ENCODE data around the gene PDE2A.

PDE2A gene

DNA sequence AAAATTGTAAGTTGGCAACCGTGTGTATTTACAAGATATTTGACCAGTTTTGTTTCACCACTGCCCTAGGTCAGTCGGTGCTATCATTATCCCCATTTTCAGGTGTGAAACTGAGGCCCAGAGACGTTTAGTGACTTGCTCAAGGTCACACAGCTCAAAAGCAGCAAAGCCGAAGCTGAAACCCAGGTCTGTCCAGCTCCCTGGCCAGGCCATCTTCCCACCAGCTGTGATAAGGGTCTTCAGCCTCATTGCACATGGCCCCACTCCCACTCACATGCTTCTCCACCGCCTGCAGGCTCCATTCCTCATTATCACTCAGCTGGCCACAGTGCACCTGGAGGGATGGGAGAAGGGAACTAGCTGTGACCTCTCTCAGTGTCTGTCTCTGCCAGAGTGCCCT, 83.2 kb downstream of the PDE2A start:
- Histone ChIP-seq H3K4me1 (ENCODE audit: insufficient read depth, low read length) (no peaks in the 10 kb centered on the region; the same call in 1 of the 2 replicates), H3K4me2 (ENCODE audit: insufficient read depth, low read length) (no peak overlapping the region), H3K4me3 (ENCODE audit: low read depth in 1 of 2, low read length in 2 of 2) (no peak overlapping the region), H3K27me3 (ENCODE audit: insufficient read depth, low read length, poor library complexity) (peaks cover 24% of the 10 kb centered on the region), H3K9ac (ENCODE audit: low read depth, low read length) (no peak overlapping the region), H3K27ac (ENCODE audit: low read length) (no peak overlapping the region), H4K20me1 (ENCODE audit: insufficient read depth, low read length) (peaks cover 13% of the 10 kb centered on the region), H2AFZ (ENCODE audit: low read depth, low read length) (no peak overlapping the region), H3K9me3 (ENCODE audit: insufficient read depth, low read length, severe bottlenecking) (no peaks in the 10 kb centered on the region), H3K79me2 (ENCODE audit: insufficient read depth, low read length) (no peaks in the 10 kb centered on the region), H3K36me3 (ENCODE audit: insufficient read depth, low read length) (no peaks in the 10 kb centered on the region)
- ATAC-seq (ENCODE audit: insufficient read depth, low read depth) = no peak
- no peak for DNase-seq
- TF ChIP-seq, protein P1, sequence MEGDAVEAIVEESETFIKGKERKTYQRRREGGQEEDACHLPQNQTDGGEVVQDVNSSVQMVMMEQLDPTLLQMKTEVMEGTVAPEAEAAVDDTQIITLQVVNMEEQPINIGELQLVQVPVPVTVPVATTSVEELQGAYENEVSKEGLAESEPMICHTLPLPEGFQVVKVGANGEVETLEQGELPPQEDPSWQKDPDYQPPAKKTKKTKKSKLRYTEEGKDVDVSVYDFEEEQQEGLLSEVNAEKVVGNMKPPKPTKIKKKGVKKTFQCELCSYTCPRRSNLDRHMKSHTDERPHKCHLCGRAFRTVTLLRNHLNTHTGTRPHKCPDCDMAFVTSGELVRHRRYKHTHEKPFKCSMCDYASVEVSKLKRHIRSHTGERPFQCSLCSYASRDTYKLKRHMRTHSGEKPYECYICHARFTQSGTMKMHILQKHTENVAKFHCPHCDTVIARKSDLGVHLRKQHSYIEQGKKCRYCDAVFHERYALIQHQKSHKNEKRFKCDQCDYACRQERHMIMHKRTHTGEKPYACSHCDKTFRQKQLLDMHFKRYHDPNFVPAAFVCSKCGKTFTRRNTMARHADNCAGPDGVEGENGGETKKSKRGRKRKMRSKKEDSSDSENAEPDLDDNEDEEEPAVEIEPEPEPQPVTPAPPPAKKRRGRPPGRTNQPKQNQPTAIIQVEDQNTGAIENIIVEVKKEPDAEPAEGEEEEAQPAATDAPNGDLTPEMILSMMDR (IDR thresholded peaks at IDR 0.05; ENCODE audit: borderline replicate concordance, extremely low read depth, low read length, poor library complexity, severe bottlenecking) = no peak
- no peak for TF ChIP-seq EZH2 (IDR thresholded peaks at IDR 0.05; ENCODE audit: borderline replicate concordance, low read depth, low read length, severe bottlenecking)

DNA sequence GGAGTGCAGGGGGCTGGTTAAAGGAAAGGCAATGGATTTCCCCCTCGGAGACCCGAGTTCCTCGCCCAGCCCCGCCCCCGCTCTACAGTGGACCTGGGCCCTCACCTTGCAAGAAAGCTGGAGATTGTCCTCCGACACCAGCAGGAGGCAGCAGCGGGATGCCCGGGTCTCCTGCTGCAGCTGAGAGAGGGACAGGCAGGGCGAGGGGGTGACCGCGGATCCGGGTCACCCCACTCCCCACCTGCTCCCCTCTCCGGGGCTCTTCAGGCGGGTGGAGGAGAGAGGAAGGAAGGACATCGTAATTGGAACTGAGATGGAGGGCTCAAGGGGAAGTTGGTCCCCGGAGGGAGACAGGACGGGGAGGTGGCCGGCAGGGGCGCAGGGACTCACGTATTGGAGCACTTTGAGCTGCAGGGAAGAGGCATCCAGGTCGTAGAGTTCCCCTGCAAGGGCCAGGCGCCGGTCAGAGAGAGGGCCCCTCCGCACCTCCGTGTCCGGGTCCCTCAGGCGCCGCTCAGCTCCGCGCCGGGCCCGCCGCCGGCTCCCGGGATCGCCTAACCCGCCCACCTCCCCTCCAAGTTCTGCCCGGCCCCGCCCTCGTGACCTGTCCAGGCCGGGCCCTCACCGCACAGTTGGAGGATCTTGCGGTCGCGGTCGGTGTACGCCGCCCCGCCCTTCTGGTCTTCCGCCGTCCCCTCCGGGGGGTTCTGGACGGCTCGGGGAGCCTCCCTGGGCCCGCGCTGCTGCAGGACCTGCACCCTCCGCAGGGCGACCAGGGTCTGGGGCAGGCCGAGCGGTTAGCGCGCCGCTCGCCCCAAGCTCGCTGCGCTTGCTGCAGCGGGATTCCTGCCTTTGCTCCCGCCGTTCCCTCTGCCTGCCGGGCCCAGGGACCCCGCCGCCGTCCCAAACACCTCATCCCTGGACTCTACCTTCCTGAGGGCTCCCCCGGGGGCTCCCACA, 84.1 kb downstream of the PDE2A start:
- DNase-seq = no peak

DNA sequence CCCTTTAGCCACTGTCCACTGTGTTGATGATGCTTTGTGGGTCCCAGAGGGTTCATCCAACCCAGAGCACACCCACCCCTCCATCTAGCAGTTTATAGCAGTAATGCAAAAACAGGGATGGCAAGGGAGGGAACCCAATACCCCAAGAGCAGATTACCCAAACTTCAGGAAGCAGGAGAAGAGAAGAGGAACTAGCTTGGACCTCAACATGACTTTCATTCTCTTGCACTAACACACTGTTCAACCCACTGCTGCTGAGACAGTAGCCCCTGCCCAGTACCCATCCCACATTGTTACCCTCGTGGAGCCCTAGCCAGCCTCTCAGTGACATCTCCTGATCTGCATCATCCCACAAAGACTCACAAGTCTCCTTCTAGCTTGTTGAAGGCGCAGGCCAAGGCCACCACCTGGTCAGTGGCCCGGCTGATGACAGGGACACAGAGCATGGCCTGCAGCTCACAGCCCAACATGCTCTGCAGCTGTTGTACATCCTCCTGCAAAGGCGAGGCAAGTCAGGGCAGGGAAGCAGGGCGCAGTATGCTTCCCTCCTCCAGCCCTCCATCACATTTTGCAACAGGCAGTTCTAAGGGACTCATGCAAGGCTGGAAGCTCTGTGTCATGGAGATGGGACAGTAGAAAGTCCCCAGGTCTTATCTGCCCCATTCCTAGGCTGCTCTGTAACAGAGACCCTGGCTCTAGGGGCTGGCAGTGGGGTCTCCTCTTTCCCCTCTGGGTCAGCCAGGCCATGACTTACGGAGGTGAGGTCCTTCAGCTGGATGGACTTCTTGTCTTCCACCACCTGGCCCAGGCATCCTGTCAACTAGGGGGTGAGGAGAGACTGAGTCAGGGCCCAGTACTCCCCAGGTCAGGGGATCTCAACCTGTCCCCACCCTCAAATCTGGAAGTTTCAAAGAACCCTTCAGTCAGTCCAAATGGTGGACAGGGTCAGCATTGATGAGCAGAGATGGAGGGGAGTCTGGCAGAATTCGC, 85.5 kb downstream of the PDE2A start:
- H3K4me2 ChIP-seq (ENCODE audit: insufficient read depth, low read length) = no peak overlapping the region
- H3K36me3 ChIP-seq (ENCODE audit: insufficient read depth, low read length) = no peaks in the 10 kb centered on the region
- DNase-seq = no peak
- peaks cover 16% of the 10 kb centered on the region for H4K20me1 ChIP-seq (ENCODE audit: insufficient read depth, low read length)
- no peak overlapping the region for H3K4me3 ChIP-seq (ENCODE audit: low read depth in 1 of 2, low read length in 2 of 2)
- H3K9ac ChIP-seq (ENCODE audit: low read depth, low read length) = no peak overlapping the region
- no peaks in the 10 kb centered on the region for H3K9me3 ChIP-seq (ENCODE audit: insufficient read depth, low read length, severe bottlenecking)
- no peaks in the 10 kb centered on the region for H3K79me2 ChIP-seq (ENCODE audit: insufficient read depth, low read length)
- no peak overlapping the region for H3K27ac ChIP-seq (ENCODE audit: low read length)
- TF ChIP-seq EZH2 (IDR thresholded peaks at IDR 0.05; ENCODE audit: borderline replicate concordance, low read depth, low read length, severe bottlenecking) = no peak
- TF ChIP-seq, protein P1 (IDR thresholded peaks at IDR 0.05; ENCODE audit: borderline replicate concordance, extremely low read depth, low read length, poor library complexity, severe bottlenecking) = no peak
- H3K4me1 ChIP-seq (ENCODE audit: insufficient read depth, low read length) = no peaks in the 10 kb centered on the region; the same call in 1 of the 2 replicates
- peaks cover 19% of the 10 kb centered on the region for H3K27me3 ChIP-seq (ENCODE audit: insufficient read depth, low read length, poor library complexity)
- no peak for ATAC-seq (ENCODE audit: insufficient read depth, low read depth)
- no peak overlapping the region for H2AFZ ChIP-seq (ENCODE audit: low read depth, low read length)

More for the DNA sequence above, 84.1 kb downstream of the PDE2A start:
- H3K79me2 ChIP-seq (ENCODE audit: insufficient read depth, low read length) = no peaks in the 10 kb centered on the region
- H2AFZ ChIP-seq (ENCODE audit: low read depth, low read length) = no peak overlapping the region
- H3K9ac ChIP-seq (ENCODE audit: low read depth, low read length) = no peak overlapping the region
- H3K27ac ChIP-seq (ENCODE audit: low read length) = no peak overlapping the region
- no peak overlapping the region for H3K4me2 ChIP-seq (ENCODE audit: insufficient read depth, low read length)
- H3K4me3 ChIP-seq (ENCODE audit: low read depth in 1 of 2, low read length in 2 of 2) = no peak overlapping the region
- no peaks in the 10 kb centered on the region; the same call in 1 of the 2 replicates for H3K4me1 ChIP-seq (ENCODE audit: insufficient read depth, low read length)
- no peaks in the 10 kb centered on the region for H3K9me3 ChIP-seq (ENCODE audit: insufficient read depth, low read length, severe bottlenecking)
- TF ChIP-seq, protein P1 (IDR thresholded peaks at IDR 0.05; ENCODE audit: borderline replicate concordance, extremely low read depth, low read length, poor library complexity, severe bottlenecking) = peak; percentile 26
- no peak for TF ChIP-seq EZH2 (IDR thresholded peaks at IDR 0.05; ENCODE audit: borderline replicate concordance, low read depth, low read length, severe bottlenecking)
- H3K27me3 ChIP-seq (ENCODE audit: insufficient read depth, low read length, poor library complexity) = peaks cover 24% of the 10 kb centered on the region
- ATAC-seq (ENCODE audit: insufficient read depth, low read depth) = no peak
- H3K36me3 ChIP-seq (ENCODE audit: insufficient read depth, low read length) = no peaks in the 10 kb centered on the region
- peaks cover 16% of the 10 kb centered on the region for H4K20me1 ChIP-seq (ENCODE audit: insufficient read depth, low read length)
